SU-DHL-6 (cell line): Measurements from ENCODE around the gene TMEM69.

Experiments
- H2AFZ ChIP-seq: fragments of 200-600 bp; sonication (generic); 2 replicates; pipeline ENCODE4 v1.6.1; 2014; ENCODE audit warnings: low read depth, mild to moderate bottlenecking, moderate library complexity, mixed read lengths, antibody characterized with exemption, low read length; ENCODE audit not compliant: severe bottlenecking
- H3F3A ChIP-seq: fragments of 200-600 bp; shearing (Covaris generic); 2 replicates; pipeline ENCODE4 v1.6.0; 2016; ENCODE audit warnings: antibody characterized with exemption, mild to moderate bottlenecking; ENCODE audit not compliant: insufficient read depth
- H3K27ac ChIP-seq: fragments of 200-600 bp; sonication (generic); 2 replicates; pipeline ENCODE4 v1.5.1; 2016; ENCODE audit warnings: low read depth, mild to moderate bottlenecking, low read length, moderate library complexity, mixed read lengths
- H3K27me3 ChIP-seq: fragments of 200-600 bp; sonication (generic), shearing (Covaris generic); 2 replicates; pipeline ENCODE4 v1.6.0; 2014; ENCODE audit warnings: mild to moderate bottlenecking, low read length
- H3K36me3 ChIP-seq: fragments of 200-600 bp; sonication (generic); 2 replicates; pipeline ENCODE4 v1.6.1; 2014; ENCODE audit warnings: mild to moderate bottlenecking, low read length, mixed read lengths
- H3K4me2 ChIP-seq: fragments of 300-600, 200-600 bp; shearing (Covaris generic), sonication (generic); 2 replicates; pipeline ENCODE4 v1.6.0; 2014; ENCODE audit warnings: low read length, low read depth, mild to moderate bottlenecking; ENCODE audit not compliant: poor library complexity, severe bottlenecking
- H3K4me3 ChIP-seq: fragments of 200-600 bp; sonication (generic); 2 replicates; pipeline ENCODE4 v1.5.1; 2014; ENCODE audit warnings: antibody characterized with exemption, low read length, mild to moderate bottlenecking, mixed read lengths; ENCODE audit not compliant: insufficient read depth, poor library complexity, severe bottlenecking
- H3K79me2 ChIP-seq: fragments of 200-600 bp; sonication (generic); 2 replicates; pipeline ENCODE4 v1.6.1; 2014; ENCODE audit warnings: mild to moderate bottlenecking, low read length, moderate library complexity; ENCODE audit not compliant: insufficient read depth
- H3K9ac ChIP-seq: fragments of 200-600 bp; sonication (generic); 2 replicates; pipeline ENCODE4 v1.7.0; 2014; ENCODE audit warnings: mild to moderate bottlenecking, low read length
- H3K9me2 ChIP-seq: fragments of 200-600 bp; sonication (generic); replicated peaks from 2 replicates; pipeline ENCODE4 v1.6.1; 2014; ENCODE audit warnings: low read length; ENCODE audit not compliant: insufficient read depth
- H3K9me3 ChIP-seq: fragments of 200-600 bp; sonication (generic); 2 replicates; pipeline ENCODE4 v1.6.1; 2014; ENCODE audit warnings: low read length, mixed read lengths; ENCODE audit not compliant: insufficient read depth
- H4K20me1 ChIP-seq: fragments of 200-600 bp; sonication (generic); 2 replicates; pipeline ENCODE4 v1.6.1; 2014; ENCODE audit warnings: low read depth, mild to moderate bottlenecking, antibody characterized with exemption, low read length, moderate library complexity, mixed read lengths
- CTCF ChIP-seq: fragments of 200-600 bp; sonication (generic); IDR thresholded peaks from one replicate; pipeline ENCODE4 v1.5.1; 2017; ENCODE audit warnings: antibody characterized with exemption, mild to moderate bottlenecking, low read length, moderate library complexity; ENCODE audit not compliant: insufficient read depth, poor library complexity, severe bottlenecking
- EZH2phosphoT487 ChIP-seq: fragments of 200-600 bp; sonication (generic), shearing (Covaris generic); conservative IDR thresholded peaks from 2 replicates; pipeline ENCODE4 v1.6.1; 2018; ENCODE audit warnings: mild to moderate bottlenecking, antibody characterized with exemption, low read length, moderate library complexity, mixed read lengths

Gene TMEM69

GRCh38 chr1:45667321-45668111 is 20.5 kb upstream of the TMEM69 start:
- Histone ChIP-seq H4K20me1 (peaks cover 52% of the 10 kb centered on the region), H2AFZ (no peak overlapping the region), H3K9me3 (no peaks in the 10 kb centered on the region), H3K79me2 (peaks cover 100% of the 10 kb centered on the region), H3K9ac (no peak overlapping the region), H3F3A (peaks cover 4% of the 10 kb centered on the region; the same call in 1 of the 2 replicates), H3K36me3 (0 out of 2 replicates have a peak, but pooled peaks cover 3% of the 10 kb centered on the region), H3K4me3 (no peak overlapping the region), H3K27me3 (no peaks in the 10 kb centered on the region), H3K27ac (no peak overlapping the region), H3K9me2 (no peaks in the 10 kb centered on the region), H3K4me2 (no peak overlapping the region)
- no peak for TF ChIP-seq EZH2phosphoT487
- no peak for TF ChIP-seq CTCF

- peaks cover 100% of the 10 kb centered on the region for H3K79me2 ChIP-seq
- H3K36me3 ChIP-seq: 0 out of 2 replicates have a peak, but pooled peaks cover 3% of the 10 kb centered on the region
Measured at GRCh38 chr1:45668526-45668925, 19.5 kb upstream of the TMEM69 start.

GRCh38 chr1:45669379-45669778 is 18.6 kb upstream of the TMEM69 start:
- H3K27ac ChIP-seq: no peak overlapping the region
- H4K20me1 ChIP-seq: peaks cover 48% of the 10 kb centered on the region
- no peaks in the 10 kb centered on the region for H3K9me2 ChIP-seq
- H3K79me2 ChIP-seq: peaks cover 100% of the 10 kb centered on the region
- no peaks in the 10 kb centered on the region for H3K9me3 ChIP-seq
- H3K4me3 ChIP-seq: no peak overlapping the region
- peaks cover 4% of the 10 kb centered on the region; the same call in 1 of the 2 replicates for H3F3A ChIP-seq
- no peak overlapping the region for H3K4me2 ChIP-seq
- H2AFZ ChIP-seq: no peak overlapping the region
- H3K27me3 ChIP-seq: no peaks in the 10 kb centered on the region
- H3K9ac ChIP-seq: no peak overlapping the region
- no peak for TF ChIP-seq EZH2phosphoT487
- no peak for TF ChIP-seq CTCF
- H3K36me3 ChIP-seq: 0 out of 2 replicates have a peak, but pooled peaks cover 3% of the 10 kb centered on the region

More at GRCh38 chr1:45668526-45668925, 19.5 kb upstream of the TMEM69 start:
- H3K9ac ChIP-seq: no peak overlapping the region
- H3K27me3 ChIP-seq: no peaks in the 10 kb centered on the region
- no peaks in the 10 kb centered on the region for H3K9me2 ChIP-seq
- peaks cover 4% of the 10 kb centered on the region; the same call in 1 of the 2 replicates for H3F3A ChIP-seq
- peaks cover 42% of the 10 kb centered on the region for H4K20me1 ChIP-seq
- TF ChIP-seq EZH2phosphoT487 (no peak), CTCF (no peak)
- no peak overlapping the region for H3K4me3 ChIP-seq
- no peak overlapping the region for H2AFZ ChIP-seq
- H3K4me2 ChIP-seq: no peak overlapping the region
- no peaks in the 10 kb centered on the region for H3K9me3 ChIP-seq
- H3K27ac ChIP-seq: no peak overlapping the region
